GM21786 (cell line): Measurements from ENCODE around the gene ABCC8.

ENCODE experiments used
- ATAC-seq: cut with Tn5 transposase; IDR thresholded peaks from one replicate; pipeline ENCODE4 v1.9.1; 2021; ENCODE audit not compliant: unreplicated experiment

The ABCC8 gene

GRCh38 chr11:17476317-17477083, at the start of gene ABCC8:
TSS of gene ABCC8 (minus strand) at chr11:17476845. CDS start at chr11:17476776, 69 bp downstream.
- no peak for ATAC-seq

GRCh38 chr11:17526326-17526725, 49.7 kb upstream of the ABCC8 start:
- no peak for ATAC-seq

- ATAC-seq: no peak
Measured at GRCh38 chr11:17525570-17525969, 48.9 kb upstream of the ABCC8 start.

- ATAC-seq: no peak
Measured at GRCh38 chr11:17524221-17524620, 47.6 kb upstream of the ABCC8 start.

GRCh38 chr11:17522655-17523054, 46.0 kb upstream of the ABCC8 start:
- ATAC-seq: no peak

GRCh38 chr11:17521106-17521900, 44.7 kb upstream of the ABCC8 start:
- no peak for ATAC-seq

GRCh38 chr11:17519061-17519885, 42.6 kb upstream of the ABCC8 start:
- no peak for ATAC-seq

- no peak for ATAC-seq
Measured at GRCh38 chr11:17518366-17518765, 41.7 kb upstream of the ABCC8 start.

GRCh38 chr11:17517186-17517585, 40.5 kb upstream of the ABCC8 start:
- no peak for ATAC-seq

GRCh38 chr11:17516551-17517150, 40.0 kb upstream of the ABCC8 start:
- ATAC-seq: no peak

GRCh38 chr11:17515443-17516176, 39.0 kb upstream of the ABCC8 start:
- ATAC-seq: no peak

- ATAC-seq: no peak
Measured at GRCh38 chr11:17514476-17514875, 37.8 kb upstream of the ABCC8 start.

- no peak for ATAC-seq
Measured at GRCh38 chr11:17513853-17514252, 37.2 kb upstream of the ABCC8 start.

- ATAC-seq: no peak
Measured at GRCh38 chr11:17512101-17512500, 35.5 kb upstream of the ABCC8 start.

- no peak for ATAC-seq
Measured at GRCh38 chr11:17511571-17511970, 34.9 kb upstream of the ABCC8 start.

- ATAC-seq: no peak
Measured at GRCh38 chr11:17510507-17511206, 34.0 kb upstream of the ABCC8 start.

- ATAC-seq: no peak
Measured at GRCh38 chr11:17508791-17509190, 32.1 kb upstream of the ABCC8 start.

- ATAC-seq: no peak
Measured at GRCh38 chr11:17508306-17508705, 31.7 kb upstream of the ABCC8 start.

GRCh38 chr11:17507773-17508172, 31.1 kb upstream of the ABCC8 start:
- no peak for ATAC-seq

GRCh38 chr11:17506942-17507341, 30.3 kb upstream of the ABCC8 start:
- no peak for ATAC-seq
